HepG2 (cell line): Measurements from ENCODE around the gene RASGRP2. TPM values are rescaled to one million over a fixed set of nuclear protein-coding genes. Genes with fewer than 3 reads are reported as not detected.

Experiments used
- ADNP ChIP-seq: sonication (generic); formaldehyde crosslinking; IDR thresholded peaks from 2 replicates; pipeline ENCODE4 v1.4.0; 2020; ENCODE audit warnings: missing genetic modification reagents
- GATAD2A ChIP-seq: IDR thresholded peaks from 2 replicates; pipeline ENCODE4 v1.6.1; 2016
- HNF4A ChIP-seq: sonication (generic); formaldehyde crosslinking; IDR thresholded peaks from 2 replicates; pipeline ENCODE4 v1.4.0; 2020; ENCODE audit warnings: missing genetic modification reagents
- RELA ChIP-seq: sonication (generic); formaldehyde crosslinking; IDR thresholded peaks from 2 replicates; pipeline ENCODE4 v1.4.0; 2020; ENCODE audit warnings: missing genetic modification reagents
- SIX4 ChIP-seq: sonication (generic); formaldehyde crosslinking; IDR thresholded peaks from 2 replicates; pipeline ENCODE4 v1.4.0; 2020; ENCODE audit warnings: missing genetic modification reagents
- SP5 ChIP-seq: IDR thresholded peaks from 2 replicates; pipeline ENCODE4 v1.6.1; 2016; ENCODE audit warnings: low read depth, borderline replicate concordance
- TBX2 ChIP-seq: sonication (generic); formaldehyde crosslinking; IDR thresholded peaks from 2 replicates; pipeline ENCODE4 v1.5.0; 2020; ENCODE audit warnings: missing genetic modification reagents, mild to moderate bottlenecking, borderline replicate concordance
- TCF7 ChIP-seq: sonication (generic); IDR thresholded peaks from 2 replicates; pipeline ENCODE4 v1.6.1; 2016; ENCODE audit warnings: antibody characterized with exemption, low read depth
- ZFP36L1 ChIP-seq: sonication (generic); formaldehyde crosslinking; IDR thresholded peaks from 2 replicates; pipeline ENCODE4 v1.8.0; 2022; ENCODE audit warnings: mild to moderate bottlenecking, missing genetic modification reagents, moderate library complexity
- ZFY ChIP-seq: sonication (generic); formaldehyde crosslinking; IDR thresholded peaks from 2 replicates; pipeline ENCODE4 v1.4.0; 2020; ENCODE audit warnings: missing genetic modification reagents
- ZHX2 ChIP-seq, 2 experiments: sonication (generic) in 1 of 2; formaldehyde crosslinking in 1 of 2; IDR thresholded peaks; 2 replicates each; pipeline versions ENCODE4 v1.6.1 to v1.9.0; 2014 to 2022; ENCODE audit warnings: antibody characterized with exemption in 1 of 2, borderline replicate concordance in 1 of 2, inconsistent platforms in 1 of 2, low read depth in 1 of 2, missing genetic modification reagents in 1 of 2
- ZNF180 ChIP-seq: sonication (generic); formaldehyde crosslinking; IDR thresholded peaks from 2 replicates; pipeline ENCODE4 v1.4.0; 2020; ENCODE audit warnings: low read depth, missing genetic modification reagents, borderline replicate concordance
- ZNF326 ChIP-seq: sonication (generic); formaldehyde crosslinking; IDR thresholded peaks from 2 replicates; pipeline ENCODE4 v1.4.0; 2020; ENCODE audit warnings: missing genetic modification reagents, borderline replicate concordance
- ZNF484 ChIP-seq: sonication (generic); formaldehyde crosslinking; IDR thresholded peaks from 2 replicates; pipeline ENCODE4 v1.5.1; 2020; ENCODE audit warnings: mild to moderate bottlenecking, low read depth, missing genetic modification reagents, borderline replicate concordance
- ZNF501 ChIP-seq: sonication (generic); formaldehyde crosslinking; IDR thresholded peaks from 2 replicates; pipeline ENCODE4 v1.5.1; 2020; ENCODE audit warnings: mild to moderate bottlenecking, moderate library complexity, missing genetic modification reagents
- ZNF598 ChIP-seq: sonication (generic); formaldehyde crosslinking; IDR thresholded peaks from 2 replicates; pipeline ENCODE4 v1.5.1; 2020; ENCODE audit warnings: mild to moderate bottlenecking, missing genetic modification reagents, borderline replicate concordance
- ZNF605 ChIP-seq: sonication (generic); formaldehyde crosslinking; IDR thresholded peaks from 2 replicates; pipeline ENCODE4 v1.8.0; 2022; ENCODE audit warnings: mild to moderate bottlenecking, missing genetic modification reagents
- ZNF768 ChIP-seq: sonication (generic); formaldehyde crosslinking; IDR thresholded peaks from 2 replicates; pipeline ENCODE4 v1.4.0; 2020; ENCODE audit warnings: missing genetic modification reagents
- polyA plus RNA-seq, 8 experiments: library from polyadenylated mRNA; depleted of rRNA in 3 of 8; stranded (reverse) in 7 of 8; unstranded in 1 of 8; fragments of >200 nt; fragmentation: Illumina TruSeq in 4 of 8; extraction: Trizol in 4 of 8; gene quantifications; 2 replicates each; pipeline versions ENCODE4 v1.2.1 to v1.2.3, GENCODE V29; 2011 to 2016; ENCODE audit warnings: low read depth in 4 of 8, missing spikeins in 1 of 8, mixed read lengths in 1 of 8; ENCODE audit not compliant: insufficient read depth in 1 of 8
- total RNA-seq, 5 experiments: library from RNA; depleted of rRNA; stranded (reverse); fragments of >200 nt; fragmentation: Illumina TruSeq; extraction: Trizol; gene quantifications; 2 replicates each; pipeline ENCODE4 v1.2.3, GENCODE V29; 2016; ENCODE audit warnings: low read depth in 1 of 5
- TF ChIP-seq, protein P1 (sequence below): sonication (generic); formaldehyde crosslinking; IDR thresholded peaks from 2 replicates; pipeline ENCODE4 v1.4.0; 2020; ENCODE audit warnings: missing genetic modification reagents
- TF ChIP-seq, protein P2 (sequence below): IDR thresholded peaks from 2 replicates; pipeline ENCODE4 v1.6.1; 2016; ENCODE audit warnings: low read depth

RASGRP2 gene
- total and polyA plus RNA-seq, 2 of the 13 experiments (the other 11 are each of a cell fraction or from before 2014, with no cell fraction given), result 0.61 TPM; not detected in 1

DNA sequence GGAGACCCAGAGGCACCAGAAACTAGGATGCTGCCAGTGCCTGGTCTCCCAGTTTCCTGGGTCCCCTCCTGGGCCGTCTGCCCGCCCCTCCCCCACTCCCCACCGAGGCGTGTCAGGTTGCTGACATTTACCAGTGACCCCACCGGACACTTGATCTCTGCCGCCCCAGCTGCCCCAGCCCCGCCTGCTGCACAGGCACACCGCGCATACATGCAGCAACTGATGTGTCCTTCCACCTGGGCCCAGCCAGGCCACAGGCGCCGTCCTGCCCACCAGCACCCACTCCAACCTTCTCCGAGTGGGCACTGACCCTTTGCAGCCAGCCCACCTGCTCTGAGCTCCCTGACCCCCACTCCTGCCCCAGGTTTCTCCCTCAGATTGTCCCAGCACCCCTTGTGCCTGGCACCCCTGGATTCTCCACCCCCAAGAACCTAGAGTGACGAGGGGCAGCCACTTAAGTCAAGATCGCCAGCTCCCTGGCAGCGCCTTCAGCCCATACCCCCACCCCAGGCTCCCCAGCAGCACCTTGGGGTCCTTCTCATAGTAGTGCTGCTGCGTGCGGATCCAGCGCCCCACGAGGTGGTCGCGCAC lies 15.3 kb upstream of the RASGRP2 start (continued):
- TF ChIP-seq ZNF326 (CRISPR knock-in tag), result no peak
- no peak for TF ChIP-seq ZFP36L1 (CRISPR knock-in tag)
- 0 out of 2 replicates have a peak, but pooled peaks have one; percentile 16 for TF ChIP-seq ZNF501
- TF ChIP-seq ZNF598, result no peak
- peak; percentile 2; the same call in 1 of the 2 replicates for TF ChIP-seq ZNF768 (CRISPR knock-in tag)
- no peak for TF ChIP-seq ZNF180 (CRISPR knock-in tag)
- TF ChIP-seq GATAD2A (CRISPR knock-in tag), result 0 out of 2 replicates have a peak, but pooled peaks have one; percentile 19
- no peak for TF ChIP-seq ADNP (CRISPR knock-in tag)
- no peak for TF ChIP-seq RELA (CRISPR knock-in tag)
- TF ChIP-seq ZNF484 (CRISPR knock-in tag), result no peak
- 0 out of 2 replicates have a peak, but pooled peaks have one; percentile 7 for TF ChIP-seq TBX2 (CRISPR knock-in tag)
- 0 out of 2 replicates have a peak, but pooled peaks have one; percentile 13 for TF ChIP-seq HNF4A (CRISPR knock-in tag)
- TF ChIP-seq TCF7, result peak; percentile 51; the same call in 1 of the 2 replicates
- TF ChIP-seq SIX4 (CRISPR knock-in tag), result peak; percentile 89
- peak; percentile 66 for TF ChIP-seq SP5 (CRISPR knock-in tag)
- TF ChIP-seq ZFY (CRISPR knock-in tag), result peak; percentile 47; the same call in 1 of the 2 replicates
- TF ChIP-seq, protein P1, sequence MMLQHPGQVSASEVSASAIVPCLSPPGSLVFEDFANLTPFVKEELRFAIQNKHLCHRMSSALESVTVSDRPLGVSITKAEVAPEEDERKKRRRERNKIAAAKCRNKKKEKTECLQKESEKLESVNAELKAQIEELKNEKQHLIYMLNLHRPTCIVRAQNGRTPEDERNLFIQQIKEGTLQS (CRISPR knock-in tag), result no peak
- TF ChIP-seq ZNF605 (CRISPR knock-in tag), result 0 out of 2 replicates have a peak, but pooled peaks have one; percentile 14
- TF ChIP-seq, protein P2, sequence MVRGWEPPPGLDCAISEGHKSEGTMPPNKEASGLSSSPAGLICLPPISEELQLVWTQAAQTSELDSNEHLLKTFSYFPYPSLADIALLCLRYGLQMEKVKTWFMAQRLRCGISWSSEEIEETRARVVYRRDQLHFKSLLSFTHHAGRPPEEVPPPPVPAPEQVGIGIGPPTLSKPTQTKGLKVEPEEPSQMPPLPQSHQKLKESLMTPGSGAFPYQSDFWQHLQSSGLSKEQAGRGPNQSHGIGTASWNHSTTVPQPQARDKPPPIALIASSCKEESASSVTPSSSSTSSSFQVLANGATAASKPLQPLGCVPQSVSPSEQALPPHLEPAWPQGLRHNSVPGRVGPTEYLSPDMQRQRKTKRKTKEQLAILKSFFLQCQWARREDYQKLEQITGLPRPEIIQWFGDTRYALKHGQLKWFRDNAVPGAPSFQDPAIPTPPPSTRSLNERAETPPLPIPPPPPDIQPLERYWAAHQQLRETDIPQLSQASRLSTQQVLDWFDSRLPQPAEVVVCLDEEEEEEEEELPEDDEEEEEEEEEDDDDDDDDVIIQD (CRISPR knock-in tag), result no peak
- TF ChIP-seq ZHX2 (IDR thresholded peaks at IDR 0.05; ENCODE audit: low read depth), result no peak
- TF ChIP-seq ZHX2 (CRISPR knock-in tag; IDR thresholded peaks at IDR 0.05; ENCODE audit: borderline replicate concordance), result no peak
